ENCODE data around the gene HSF2. TPM values are rescaled to one million over a fixed set of nuclear protein-coding genes. Genes with fewer than 3 reads are reported as not detected.
A peak's percentile ranks its signal among the peaks of the same experiment; 100 is the strongest.
"Not testable (repeated sequence)": the region's sequence is repeated elsewhere in the genome, so short reads cannot be mapped to it uniquely, and the experiment has no call there.

HSF2 gene
- total RNA-seq, 2 experiments from 2014 or later, result 18.1 to 20.6 TPM

DNA sequence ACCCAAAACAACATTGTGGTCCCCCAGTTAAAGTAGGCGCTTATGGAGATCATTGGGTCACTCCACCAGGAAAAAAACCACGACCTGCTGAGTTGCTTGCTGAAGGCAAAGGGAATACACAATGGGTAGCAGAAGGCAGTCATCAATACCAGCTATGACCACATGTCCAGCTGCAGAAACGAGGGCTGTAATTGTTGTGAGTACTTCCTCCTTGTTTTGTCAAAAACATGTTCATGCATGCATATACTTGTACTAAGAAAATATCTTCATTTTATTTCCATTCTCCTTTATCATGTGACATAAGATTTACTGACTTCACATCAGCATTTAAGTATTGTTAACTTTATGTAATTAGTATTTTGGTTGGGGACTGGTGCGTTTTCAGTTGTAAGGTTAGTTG lies 55.2 kb downstream of the HSF2 start:
- intact Hi-C loops (cut with DNase I, micrococcal nuclease), result no loop called here
- Mint-ChIP-seq H3K36me3 (ENCODE audit: low read depth) (peaks cover 50% of the 10 kb centered on the region), H3K4me3 (no peak overlapping the region), H3K27me3 (no peaks in the 10 kb centered on the region), H3K27ac (peak overlapping the region; percentile 28), H3K9me3 (ENCODE audit: low read depth) (no peaks in the 10 kb centered on the region), H3K4me1 (peaks cover 43% of the 10 kb centered on the region)
- ATAC-seq, result no peak
- ChIA-PET POLR2A (no interaction called here), CTCF (no interaction called here)
- no peak for DNase-seq

DNA sequence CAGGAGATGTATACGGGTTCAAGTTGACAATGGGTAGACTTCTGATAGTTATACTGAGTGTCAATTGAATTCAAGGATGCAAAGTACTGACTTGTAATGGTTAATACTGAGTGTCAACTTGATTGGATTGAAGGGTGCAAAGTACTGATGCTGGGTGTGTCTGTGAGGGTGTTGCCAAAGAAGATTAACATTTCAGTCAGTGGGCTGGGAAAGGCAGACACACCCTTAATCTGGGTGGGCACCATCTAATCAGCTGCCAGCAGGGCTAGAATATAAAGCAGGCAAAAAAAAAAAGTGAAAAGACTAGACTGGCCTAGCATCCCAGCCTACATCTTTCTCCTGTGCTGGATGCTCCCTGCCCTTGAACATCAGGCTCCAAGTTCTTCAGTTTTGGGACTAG lies 55.7 kb downstream of the HSF2 start:
- H3K4me3 Mint-ChIP-seq; DNase-seq; ATAC-seq; intact Hi-C loops (cut with DNase I, micrococcal nuclease); POLR2A ChIA-PET; CTCF ChIA-PET; H3K9me3 Mint-ChIP-seq (ENCODE audit: low read depth); H3K27me3 Mint-ChIP-seq: not testable (repeated sequence)
- Mint-ChIP-seq H3K36me3 (ENCODE audit: low read depth) (peaks cover 48% of the 10 kb centered on the region), H3K27ac (peak overlapping the region; percentile 28), H3K4me1 (peaks cover 43% of the 10 kb centered on the region)

DNA sequence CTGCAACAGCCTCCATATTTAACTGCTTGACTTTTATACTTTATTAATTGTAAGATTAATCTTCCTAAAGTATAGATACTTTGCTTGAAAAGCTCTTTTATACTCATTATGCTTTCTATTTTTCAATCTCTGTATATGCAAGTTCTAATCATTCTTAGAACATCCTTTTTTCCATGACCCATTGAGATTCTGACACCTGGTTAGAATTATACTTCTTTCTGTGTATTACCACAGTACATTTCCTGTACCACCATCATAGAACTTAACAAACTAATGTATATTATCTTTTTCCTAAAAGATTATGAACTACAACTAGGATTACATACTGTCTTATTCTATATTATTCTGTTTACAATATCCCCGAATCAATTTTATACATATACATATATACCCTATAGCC lies 58.6 kb downstream of the HSF2 start:
- DNase-seq (no peak), ATAC-seq (peak; percentile 71)
- POLR2A ChIA-PET, result no interaction called here
- no peaks in the 10 kb centered on the region for H3K9me3 Mint-ChIP-seq (ENCODE audit: low read depth)
- H3K4me1 Mint-ChIP-seq, result peaks cover 69% of the 10 kb centered on the region
- CTCF ChIA-PET, result interaction anchor here (1.7 kb wide), 1 partner anchor 8 kb away, joined by 8 read pairs; no protein-coding TSS in a partner anchor
- H3K36me3 Mint-ChIP-seq (ENCODE audit: low read depth), result peaks cover 36% of the 10 kb centered on the region
- H3K4me3 Mint-ChIP-seq, result no peak overlapping the region
- intact Hi-C loops (cut with DNase I, micrococcal nuclease), result no loop called here
- H3K27ac Mint-ChIP-seq, result peak overlapping the region; percentile 76
- no peaks in the 10 kb centered on the region for H3K27me3 Mint-ChIP-seq

DNA sequence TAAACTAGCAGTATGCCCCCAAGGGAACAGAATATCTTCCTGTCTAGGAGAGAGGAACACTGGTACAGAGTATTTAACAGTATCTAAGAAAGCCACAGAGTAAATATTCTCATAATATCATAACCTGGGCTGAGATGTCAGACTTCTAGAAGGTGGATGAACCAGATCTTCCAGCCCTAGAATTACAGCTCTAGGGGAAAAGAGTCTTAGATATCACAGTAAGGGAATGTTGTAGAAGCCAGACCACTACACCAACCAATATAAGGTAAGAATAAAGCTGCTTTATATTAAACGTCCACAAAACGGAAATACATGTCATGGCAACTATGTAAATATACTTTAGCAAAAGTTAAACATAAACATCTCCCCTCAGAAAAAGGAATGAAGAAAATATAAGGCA lies 59.8 kb downstream of the HSF2 start:
- Mint-ChIP-seq H3K4me1 (peaks cover 71% of the 10 kb centered on the region), H3K4me3 (no peak overlapping the region)

DNA sequence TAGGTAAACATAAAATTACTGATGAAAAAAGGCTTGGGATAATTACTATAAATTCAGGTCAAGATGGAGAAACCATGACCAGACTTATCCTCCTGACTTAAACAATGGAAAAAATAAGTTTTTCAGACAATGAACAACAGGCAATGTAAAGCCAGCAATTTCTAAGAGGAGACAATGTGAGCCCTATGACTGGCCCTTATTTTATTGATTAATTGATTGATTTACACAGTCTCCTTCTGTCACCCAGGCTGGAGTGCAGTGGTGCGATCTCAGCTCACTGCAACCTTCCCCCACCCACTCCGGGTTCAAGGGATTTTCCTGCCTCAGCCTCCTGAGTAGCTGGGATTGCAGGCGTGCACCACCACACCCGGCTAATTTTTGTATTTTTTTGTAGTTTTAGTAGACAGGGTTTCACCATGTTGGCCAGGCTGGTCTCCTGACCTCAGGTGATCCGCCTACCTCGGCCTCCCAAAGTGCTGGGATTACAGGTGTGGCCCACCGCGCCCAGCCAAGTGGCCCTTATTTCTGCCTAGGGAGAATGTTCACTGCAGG lies 60.5 kb downstream of the HSF2 start:
- Mint-ChIP-seq H3K36me3 (ENCODE audit: low read depth) (peaks cover 32% of the 10 kb centered on the region), H3K4me1 (peaks cover 74% of the 10 kb centered on the region), H3K27ac (peak overlapping the region; percentile 71)
- POLR2A ChIA-PET; H3K27me3 Mint-ChIP-seq; H3K4me3 Mint-ChIP-seq; ATAC-seq; DNase-seq; intact Hi-C loops (cut with DNase I, micrococcal nuclease); H3K9me3 Mint-ChIP-seq (ENCODE audit: low read depth): not testable (repeated sequence)
- CTCF ChIA-PET, result interaction anchor here (0.6 kb wide), 1 partner anchor 48 kb away, joined by 3 read pairs; no protein-coding TSS in a partner anchor

More for the DNA sequence above, 59.8 kb downstream of the HSF2 start:
- ChIA-PET POLR2A (no interaction called here), CTCF (interaction anchor here (0.6 to 1.7 kb wide), 2 partner anchors 10 to 1139 kb away, joined by 3 to 8 read pairs; no protein-coding TSS in a partner anchor)
- H3K9me3 Mint-ChIP-seq (ENCODE audit: low read depth), result no peaks in the 10 kb centered on the region
- peak overlapping the region; percentile 71 for H3K27ac Mint-ChIP-seq
- H3K36me3 Mint-ChIP-seq (ENCODE audit: low read depth), result peaks cover 36% of the 10 kb centered on the region
- intact Hi-C loops (cut with DNase I, micrococcal nuclease), result no loop called here
- H3K27me3 Mint-ChIP-seq, result no peaks in the 10 kb centered on the region
- ATAC-seq (no peak), DNase-seq (no peak)

DNA sequence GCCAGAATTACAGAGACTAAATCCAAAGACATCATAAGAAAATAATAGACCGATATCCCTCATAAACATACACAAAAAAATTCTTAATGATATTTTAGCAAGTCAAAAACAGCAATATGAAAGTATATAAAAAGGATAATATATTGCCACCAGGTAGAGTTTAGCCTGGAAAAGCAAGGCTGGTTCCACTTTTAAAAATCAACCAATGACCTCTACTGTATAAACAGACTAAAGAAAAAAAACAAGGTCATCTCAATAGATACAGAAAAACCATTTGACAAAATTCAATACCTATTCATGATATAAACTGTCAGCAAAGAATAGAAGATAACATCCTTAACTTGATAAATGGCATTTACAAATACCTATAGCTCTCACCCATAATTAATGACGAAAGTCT lies 62.4 kb downstream of the HSF2 start:
- Mint-ChIP-seq H3K4me3 (no peak overlapping the region), H3K27me3 (no peaks in the 10 kb centered on the region), H3K4me1 (peaks cover 85% of the 10 kb centered on the region), H3K36me3 (ENCODE audit: low read depth) (peaks cover 33% of the 10 kb centered on the region), H3K27ac (peak overlapping the region; percentile 17), H3K9me3 (ENCODE audit: low read depth) (no peaks in the 10 kb centered on the region)
- ChIA-PET CTCF (no interaction called here), POLR2A (no interaction called here)
- no peak for DNase-seq
- no peak for ATAC-seq
- intact Hi-C loops (cut with DNase I, micrococcal nuclease), result loop anchor here in 1 of 2 experiments (1.0 to 2.0 kb wide), 2 partner anchors 8 to 17 kb away; no protein-coding TSS in a partner anchor

DNA sequence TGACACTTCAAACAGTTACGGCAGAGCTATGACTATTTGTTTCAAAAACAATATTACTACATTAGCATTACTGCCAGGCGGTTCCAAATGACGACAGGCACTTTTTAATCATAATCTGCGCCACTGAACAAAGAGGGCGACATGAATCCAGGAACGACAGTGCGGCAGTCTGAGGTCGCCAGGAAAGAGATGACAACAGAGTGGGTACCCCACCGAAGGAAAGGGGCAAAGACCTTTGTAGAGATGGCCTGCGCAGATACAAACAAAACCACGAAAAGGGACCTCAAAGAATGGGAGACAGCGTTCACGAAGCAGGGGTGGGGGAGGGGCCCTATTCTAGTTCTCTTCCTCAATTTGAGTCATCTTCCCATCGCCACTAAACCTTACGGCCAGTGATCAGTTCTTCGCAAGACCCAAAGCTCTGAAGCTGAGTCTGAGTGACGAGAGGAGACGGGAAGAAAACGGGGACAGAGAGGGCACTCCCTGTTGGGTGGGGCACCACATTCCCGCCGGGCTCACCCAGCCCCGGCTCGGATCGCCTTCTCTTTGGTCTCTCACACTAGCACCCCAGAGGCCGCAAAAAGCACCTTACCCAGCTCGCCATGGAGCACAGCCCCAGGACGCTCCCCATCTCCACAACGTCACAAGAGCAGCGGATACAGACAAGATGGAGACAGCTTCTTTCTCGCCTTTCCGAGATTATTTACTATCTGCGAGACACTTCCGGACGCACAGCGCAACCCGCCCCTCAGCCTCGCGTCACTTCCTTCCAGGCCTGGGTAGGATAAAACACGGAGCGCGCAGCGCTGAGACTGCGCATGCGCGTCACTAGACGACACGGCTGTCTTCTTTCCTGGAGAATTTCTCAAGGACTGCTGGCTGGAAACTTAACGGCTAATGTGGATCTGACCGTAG lies 71.9 kb downstream of the HSF2 start, which contains the start of gene SERINC1:
SERINC1 (minus strand) TSS at position 701 of the 915 bp plus-strand sequence; CDS start at position 631, 70 bp downstream.
- Mint-ChIP-seq H3K27me3 (no peaks in the 10 kb centered on the region), H3K4me1 (peaks cover 31% of the 10 kb centered on the region), H3K36me3 (ENCODE audit: low read depth) (peaks cover 21% of the 10 kb centered on the region), H3K4me3 (peak within 1 kb of the TSS; percentile 96), H3K9me3 (ENCODE audit: low read depth) (no peaks in the 10 kb centered on the region), H3K27ac (peak within 1 kb of the TSS; percentile 100)
- ChIA-PET POLR2A (interaction anchor here (0.5 to 1.7 kb wide), 4 partner anchors 72 to 519 kb away, joined by 3 to 13 read pairs (median 3); partner anchors contain the start of gene HSF2), CTCF (interaction anchor here (0.9 to 1.6 kb wide), 7 partner anchors 21 to 89 kb away, joined by 3 to 6 read pairs (median 4); partner anchors contain the start of gene HSF2)
- DNase-seq, result peak; percentile 95
- intact Hi-C loops (cut with DNase I, micrococcal nuclease), result loop anchor here (1.0 to 2.0 kb wide), 5 partner anchors 63 to 1137 kb away; partner anchors contain the start of genes HSF2 (in 2 of the 2) and TBC1D32 (in 2 of the 2)
- peak; percentile 97 for ATAC-seq

DNA sequence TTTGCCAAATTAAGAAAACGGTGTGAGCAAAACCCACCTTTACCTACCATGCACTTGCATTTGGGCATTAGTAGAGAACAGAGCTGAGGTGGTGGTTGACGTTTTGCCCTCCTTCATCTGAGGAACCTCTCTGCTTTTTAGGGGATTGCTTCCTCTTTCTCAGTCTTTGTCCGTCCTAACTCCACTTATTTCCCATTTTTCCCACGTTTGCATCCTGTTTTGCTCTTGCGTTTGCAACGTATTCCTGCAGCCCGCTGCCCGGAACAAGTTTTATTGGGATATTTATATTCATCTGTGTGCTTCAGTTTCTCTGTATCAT lies 72.5 kb downstream of the HSF2 start:
- peak; percentile 35 for ATAC-seq
- peak overlapping the region; percentile 96 for H3K4me3 Mint-ChIP-seq
- POLR2A ChIA-PET, result interaction anchor here (0.7 to 1.7 kb wide), 3 partner anchors 73 to 79 kb away, joined by 3 to 13 read pairs (median 4); partner anchors contain the start of gene HSF2
- peak overlapping the region; percentile 100 for H3K27ac Mint-ChIP-seq
- DNase-seq, result no peak
- H3K27me3 Mint-ChIP-seq, result no peaks in the 10 kb centered on the region
- intact Hi-C loops (cut with DNase I, micrococcal nuclease), result no loop called here
- CTCF ChIA-PET, result interaction anchor here (1.0 to 1.6 kb wide), 4 partner anchors 58 to 90 kb away, joined by 3 to 6 read pairs (median 4); partner anchors contain the start of gene HSF2
- H3K36me3 Mint-ChIP-seq (ENCODE audit: low read depth), result peaks cover 20% of the 10 kb centered on the region
- H3K4me1 Mint-ChIP-seq, result peaks cover 25% of the 10 kb centered on the region
- H3K9me3 Mint-ChIP-seq (ENCODE audit: low read depth), result no peaks in the 10 kb centered on the region

DNA sequence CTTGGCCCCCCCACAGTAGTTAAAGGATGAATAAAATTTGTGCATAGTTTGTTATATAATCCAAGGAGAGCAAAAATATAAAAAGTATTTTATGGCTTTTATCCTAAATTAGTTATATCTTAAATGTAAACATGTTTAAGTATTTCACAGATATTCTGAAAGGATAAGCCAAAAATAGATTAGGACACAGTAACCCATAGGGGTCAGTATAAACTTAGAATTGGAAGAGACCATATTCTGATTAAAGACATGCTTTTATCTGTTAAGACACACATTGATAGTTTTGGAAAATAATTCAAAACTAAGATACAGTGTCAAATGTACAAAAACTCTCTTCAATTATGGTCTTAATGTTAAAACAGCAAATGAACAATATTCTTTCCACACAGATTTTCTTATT lies 76.7 kb downstream of the HSF2 start:
- intact Hi-C loops (cut with DNase I, micrococcal nuclease), result loop anchor here (1.0 to 5.0 kb wide), 4 partner anchors 54 to 841 kb away; no protein-coding TSS in a partner anchor
- ATAC-seq, result no peak
- Mint-ChIP-seq H3K4me1 (no peaks in the 10 kb centered on the region), H3K27ac (no peak overlapping the region), H3K27me3 (no peaks in the 10 kb centered on the region), H3K36me3 (ENCODE audit: low read depth) (peaks cover 5% of the 10 kb centered on the region), H3K4me3 (no peak overlapping the region), H3K9me3 (ENCODE audit: low read depth) (no peaks in the 10 kb centered on the region)
- POLR2A ChIA-PET, result no interaction called here
- CTCF ChIA-PET, result interaction anchor here (1.2 to 2.2 kb wide), 2 partner anchors 54 to 84 kb away, joined by 3 to 15 read pairs; no protein-coding TSS in a partner anchor
- no peak for DNase-seq

DNA sequence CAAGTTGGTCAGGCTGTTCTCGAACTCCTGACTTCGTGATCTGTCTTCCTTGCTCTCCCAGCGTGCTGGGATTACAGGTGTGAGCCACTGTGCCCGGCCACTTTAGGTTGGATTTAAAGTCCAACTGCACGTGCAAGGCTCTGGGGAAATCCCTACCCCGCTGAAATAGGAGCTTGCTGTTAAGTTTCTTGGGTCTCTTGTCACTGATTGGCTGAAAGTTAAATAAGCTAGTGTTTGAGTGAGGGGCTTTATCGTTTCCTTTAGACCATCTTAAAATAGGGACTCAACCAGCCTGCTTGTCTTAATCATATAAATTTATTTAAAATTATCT lies 83.3 kb downstream of the HSF2 start:
- intact Hi-C loops (cut with DNase I, micrococcal nuclease), result no loop called here
- no peaks in the 10 kb centered on the region for H3K36me3 Mint-ChIP-seq (ENCODE audit: low read depth)
- no peaks in the 10 kb centered on the region for H3K27me3 Mint-ChIP-seq
- H3K27ac Mint-ChIP-seq, result no peak overlapping the region
- H3K4me3 Mint-ChIP-seq, result peak overlapping the region; percentile 57
- H3K9me3 Mint-ChIP-seq (ENCODE audit: low read depth), result no peaks in the 10 kb centered on the region
- ChIA-PET POLR2A (no interaction called here), CTCF (interaction anchor here (0.8 to 2.1 kb wide), 4 partner anchors 9 to 47 kb away, joined by 4 to 11 read pairs (median 5); no protein-coding TSS in a partner anchor)
- ATAC-seq, result no peak
- no peaks in the 10 kb centered on the region for H3K4me1 Mint-ChIP-seq
- DNase-seq, result no peak

All from activated CD4-positive, alpha-beta T cell treated with anti-CD3 and anti-CD28 coated beads for 36 hours (primary cell).